Measurements from ENCODE around the gene TBC1D8. TPM values are rescaled to one million over a fixed set of nuclear protein-coding genes. Genes with fewer than 3 reads are reported as not detected.

TBC1D8 gene
- total and polyA plus RNA-seq, 2 of the 13 experiments (the other 11 are each of a cell fraction or from before 2014, with no cell fraction given) = 45.1 to 95.4 TPM

GRCh38 chr2:101195871-101196661, 44.9 kb upstream of the TBC1D8 start (continued):
- TF ChIP-seq DRAP1 (CRISPR knock-in tag; IDR thresholded peaks at IDR 0.05) (0 out of 2 replicates have a peak, but pooled peaks have one; percentile 35), PAX8 (CRISPR knock-in tag; IDR thresholded peaks at IDR 0.05; ENCODE audit: borderline replicate concordance) (no peak), ZSCAN30 (CRISPR knock-in tag; IDR thresholded peaks at IDR 0.05) (no peak), HIC2 (CRISPR knock-in tag; IDR thresholded peaks at IDR 0.05; ENCODE audit: low read depth) (no peak), JARID2 (CRISPR knock-in tag; IDR thresholded peaks at IDR 0.05; ENCODE audit: insufficient replicate concordance) (no peak), ZNF329 (CRISPR knock-in tag; IDR thresholded peaks at IDR 0.05; ENCODE audit: low read depth) (no peak), ZNF432 (CRISPR knock-in tag; IDR thresholded peaks at IDR 0.05; ENCODE audit: borderline replicate concordance) (no peak), ZBTB38 (CRISPR knock-in tag; IDR thresholded peaks at IDR 0.05) (peak; percentile 59; the same call in 1 of the 2 replicates), ATRX (CRISPR knock-in tag; IDR thresholded peaks at IDR 0.05; ENCODE audit: borderline replicate concordance) (0 out of 2 replicates have a peak, but pooled peaks have one; percentile 56), E2F5 (CRISPR knock-in tag; conservative IDR thresholded peaks at IDR 0.05) (no peak), KDM5A (IDR thresholded peaks at IDR 0.05; ENCODE audit: borderline replicate concordance, low read length) (no peak), IRX3 (CRISPR knock-in tag; IDR thresholded peaks at IDR 0.05; ENCODE audit: borderline replicate concordance, low read depth) (no peak), CBX1 (IDR thresholded peaks at IDR 0.05; ENCODE audit: low read depth) (no peak), ZNF205 (CRISPR knock-in tag; IDR thresholded peaks at IDR 0.05) (0 out of 2 replicates have a peak, but pooled peaks have one; percentile 57), ZSCAN31 (CRISPR knock-in tag; IDR thresholded peaks at IDR 0.05; ENCODE audit: low read depth) (peak; percentile 55; the same call in 1 of the 2 replicates), MYNN (CRISPR knock-in tag; IDR thresholded peaks at IDR 0.05; ENCODE audit: low read depth) (no peak), ARNT2 (CRISPR knock-in tag; IDR thresholded peaks at IDR 0.05; ENCODE audit: low read depth) (no peak), DNMT3B (CRISPR knock-in tag; conservative IDR thresholded peaks at IDR 0.05) (no peak), PPARG (CRISPR knock-in tag; conservative IDR thresholded peaks at IDR 0.05) (0 out of 2 replicates have a peak, but pooled peaks have one; percentile 48), ZNF121 (CRISPR knock-in tag; IDR thresholded peaks at IDR 0.05) (peak; percentile 84), HOXD1 (CRISPR knock-in tag; IDR thresholded peaks at IDR 0.05) (no peak), ZNF552 (CRISPR knock-in tag; IDR thresholded peaks at IDR 0.05; ENCODE audit: borderline replicate concordance) (no peak), MEF2D (CRISPR knock-in tag; IDR thresholded peaks at IDR 0.05) (peak; percentile 52; the same call in 1 of the 2 replicates)

Measured in HepG2 (cell line).